Measurements from ENCODE around the gene COQ4.

Gene COQ4

DNA sequence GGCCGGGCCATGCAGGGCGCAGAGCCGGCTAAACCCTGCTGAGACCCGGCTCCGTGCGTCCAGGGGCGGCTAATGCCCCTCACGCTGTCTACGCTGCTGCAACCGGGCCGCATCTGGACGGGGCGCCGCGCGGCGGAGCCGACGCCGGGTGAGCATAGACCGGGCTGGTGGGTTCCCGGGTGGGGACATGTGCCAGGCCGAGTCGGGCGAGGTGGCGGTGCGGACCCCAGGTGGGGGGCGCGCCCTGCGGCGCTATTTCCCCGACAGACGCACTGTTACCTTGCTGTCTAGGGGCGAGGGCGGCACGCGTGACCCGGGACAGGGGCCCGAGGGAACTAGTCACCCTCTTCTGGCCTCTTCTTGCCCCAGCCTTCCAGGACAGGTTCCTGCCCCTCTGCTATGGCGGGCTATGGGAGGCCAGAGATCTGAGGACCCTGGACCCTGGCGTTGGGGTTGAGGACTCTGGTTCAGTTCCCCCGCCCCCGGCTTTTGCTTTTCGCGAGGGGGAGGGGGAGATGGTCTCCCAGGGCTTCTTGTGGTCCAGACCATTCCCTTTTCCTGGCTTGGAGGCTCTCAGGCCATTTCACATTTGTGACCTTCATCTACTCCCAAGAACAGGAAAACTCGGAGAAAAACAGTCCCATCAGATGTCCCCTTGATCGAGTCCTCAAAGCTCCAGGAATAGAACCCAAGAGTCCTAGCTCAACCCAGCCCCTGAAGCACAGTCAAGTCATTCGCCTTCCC lies 18.2 kb downstream of the COQ4 start:
- DNase-seq (ENCODE audit: low read depth in 1 of 2, low spot score in 1 of 2) = peak in 1 of 2 donors; percentile 14

- peak; percentile 13 to 37 for DNase-seq (ENCODE audit: low read depth in 1 of 2, low spot score in 1 of 2)
These were observed 18.8 kb downstream of the COQ4 start for GRCh38 chr9:128341435-128341849.

DNA sequence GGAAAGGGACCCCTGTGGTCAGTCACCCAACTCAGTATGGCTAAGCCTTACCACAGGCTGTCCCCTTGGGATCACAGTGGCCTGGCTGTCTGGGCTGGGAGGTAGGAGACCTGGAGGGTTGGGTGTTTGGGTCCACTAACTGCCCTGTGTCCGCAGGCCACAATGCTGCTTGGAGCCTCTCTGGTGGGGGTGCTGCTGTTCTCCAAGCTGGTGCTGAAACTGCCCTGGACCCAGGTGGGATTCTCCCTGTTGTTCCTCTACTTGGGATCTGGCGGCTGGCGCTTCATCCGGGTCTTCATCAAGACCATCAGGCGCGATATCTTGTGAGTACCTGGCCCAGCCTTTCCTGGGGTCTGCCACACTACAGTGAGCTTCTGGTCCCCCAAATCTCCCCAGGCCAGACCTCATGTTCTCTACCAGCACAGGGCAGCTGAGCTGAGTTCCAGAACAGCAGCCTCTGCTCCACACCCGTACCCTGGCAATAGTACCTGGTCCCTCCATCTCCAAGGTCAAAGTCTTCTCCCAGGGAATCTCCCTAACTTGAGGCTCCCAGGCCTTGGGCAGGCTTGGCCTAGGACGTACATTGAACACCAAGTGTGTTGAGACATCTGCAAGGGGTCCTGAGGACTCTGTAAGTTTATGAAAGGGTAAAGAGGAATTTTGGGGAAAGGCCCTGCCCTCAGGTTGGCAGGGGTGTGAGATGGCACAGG lies 20.5 kb downstream of the COQ4 start:
- DNase-seq (ENCODE audit: low read depth in 1 of 2, low spot score in 1 of 2) = no peak

- no peak for DNase-seq (ENCODE audit: low read depth in 1 of 2, low spot score in 1 of 2)
These were observed 21.2 kb downstream of the COQ4 start for GRCh38 chr9:128343855-128344254.

GRCh38 chr9:128344931-128345605 lies 22.4 kb downstream of the COQ4 start:
- DNase-seq (ENCODE audit: low read depth in 1 of 2, low spot score in 1 of 2) = no peak

DNA sequence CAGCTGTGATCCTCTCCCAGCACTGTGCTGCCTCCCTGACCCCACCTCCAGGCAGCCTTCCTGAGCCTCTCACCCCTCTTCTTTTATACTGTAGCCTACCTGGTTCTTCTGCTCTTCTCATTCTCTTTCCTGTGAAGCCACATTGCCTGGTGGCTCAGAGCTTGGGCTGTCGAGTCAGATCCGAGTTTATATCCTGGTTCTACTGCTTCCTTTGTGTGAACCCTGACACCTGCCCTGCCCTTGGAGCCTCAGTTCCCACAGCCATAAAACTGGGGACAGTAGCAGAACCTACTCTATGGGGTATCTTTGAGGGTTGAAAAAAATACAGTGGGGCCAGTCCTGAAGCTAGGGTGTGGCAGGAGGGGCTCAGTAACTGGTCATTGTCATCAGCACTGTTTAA lies 26.5 kb downstream of the COQ4 start:
- no peak for DNase-seq (ENCODE audit: low read depth in 1 of 2, low spot score in 1 of 2)

GRCh38 chr9:128349772-128350171 lies 27.1 kb downstream of the COQ4 start:
- DNase-seq (ENCODE audit: low read depth in 1 of 2, low spot score in 1 of 2) = no peak

- no peak for DNase-seq (ENCODE audit: low read depth in 1 of 2, low spot score in 1 of 2)
These were observed 32.8 kb downstream of the COQ4 start for GRCh38 chr9:128355451-128355850.

- no peak for DNase-seq (ENCODE audit: low read depth in 1 of 2, low spot score in 1 of 2)
These were observed 35.5 kb downstream of the COQ4 start for GRCh38 chr9:128358090-128358489.

DNA sequence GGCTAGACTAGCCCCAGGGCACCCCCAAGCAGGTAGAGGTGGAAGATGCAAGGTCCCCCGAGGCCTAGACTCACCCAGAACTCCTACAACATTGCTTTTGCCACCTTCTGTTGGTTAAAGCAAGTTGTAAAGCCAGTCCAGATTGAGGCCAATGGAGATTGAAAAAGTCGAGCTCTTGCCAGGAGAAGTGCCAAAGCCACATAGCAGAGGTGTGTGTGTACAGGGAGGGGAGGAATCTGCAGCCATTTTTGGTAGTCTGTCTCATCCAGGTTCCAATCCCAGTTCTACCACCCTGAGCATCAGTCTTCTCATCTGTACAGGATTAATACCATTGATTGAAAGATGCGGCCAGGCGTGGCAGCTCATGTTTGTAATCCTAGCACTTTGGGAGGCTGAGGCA lies 36.2 kb downstream of the COQ4 start:
- DNase-seq (ENCODE audit: low read depth in 1 of 2, low spot score in 1 of 2) = no peak

GRCh38 chr9:128360826-128361225 lies 38.2 kb downstream of the COQ4 start:
- DNase-seq (ENCODE audit: low read depth in 1 of 2, low spot score in 1 of 2) = no peak

DNA sequence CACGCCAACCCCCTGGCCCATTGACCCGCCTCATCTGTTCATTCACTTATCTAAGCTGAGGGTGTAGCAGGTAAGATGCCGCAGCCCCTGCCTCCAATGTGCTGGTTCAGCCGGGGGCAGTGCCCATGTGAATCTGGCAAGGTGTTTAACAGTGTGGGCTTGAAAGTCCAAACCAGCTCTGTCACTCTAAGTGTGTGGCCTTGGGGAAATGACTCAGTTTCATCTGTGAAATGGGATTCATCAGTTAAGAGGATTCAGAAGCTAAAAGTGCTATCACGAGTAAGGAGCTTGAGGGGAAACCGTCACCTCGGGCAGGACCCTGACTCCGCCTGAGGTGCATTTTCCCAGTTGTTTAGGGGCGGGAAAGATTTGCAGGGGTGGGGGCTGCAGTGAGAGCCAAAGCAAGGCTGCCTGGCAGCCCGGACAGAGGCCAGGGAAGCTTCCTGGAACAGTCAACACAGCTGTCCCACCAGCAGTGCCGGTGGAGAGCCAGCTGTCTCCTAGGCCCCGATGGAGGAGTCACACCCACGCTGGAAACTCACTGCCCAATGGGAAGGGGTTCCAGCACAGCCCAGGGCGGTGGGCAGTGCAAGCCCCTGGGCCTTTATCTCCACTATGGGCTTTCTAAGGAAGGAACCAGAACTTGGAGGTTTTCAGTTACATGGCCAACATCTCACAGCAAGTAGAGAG lies 38.8 kb downstream of the COQ4 start:
- no peak for DNase-seq (ENCODE audit: low read depth in 1 of 2, low spot score in 1 of 2)

GRCh38 chr9:128361986-128362646 lies 39.5 kb downstream of the COQ4 start:
- peak; percentile 39 to 40 for DNase-seq (ENCODE audit: low read depth in 1 of 2, low spot score in 1 of 2)

GRCh38 chr9:128362774-128363173 lies 40.1 kb downstream of the COQ4 start:
- DNase-seq (ENCODE audit: low read depth in 1 of 2, low spot score in 1 of 2) = no peak

- no peak for DNase-seq (ENCODE audit: low read depth in 1 of 2, low spot score in 1 of 2)
These were observed 42.9 kb downstream of the COQ4 start for GRCh38 chr9:128365525-128365924.

DNA sequence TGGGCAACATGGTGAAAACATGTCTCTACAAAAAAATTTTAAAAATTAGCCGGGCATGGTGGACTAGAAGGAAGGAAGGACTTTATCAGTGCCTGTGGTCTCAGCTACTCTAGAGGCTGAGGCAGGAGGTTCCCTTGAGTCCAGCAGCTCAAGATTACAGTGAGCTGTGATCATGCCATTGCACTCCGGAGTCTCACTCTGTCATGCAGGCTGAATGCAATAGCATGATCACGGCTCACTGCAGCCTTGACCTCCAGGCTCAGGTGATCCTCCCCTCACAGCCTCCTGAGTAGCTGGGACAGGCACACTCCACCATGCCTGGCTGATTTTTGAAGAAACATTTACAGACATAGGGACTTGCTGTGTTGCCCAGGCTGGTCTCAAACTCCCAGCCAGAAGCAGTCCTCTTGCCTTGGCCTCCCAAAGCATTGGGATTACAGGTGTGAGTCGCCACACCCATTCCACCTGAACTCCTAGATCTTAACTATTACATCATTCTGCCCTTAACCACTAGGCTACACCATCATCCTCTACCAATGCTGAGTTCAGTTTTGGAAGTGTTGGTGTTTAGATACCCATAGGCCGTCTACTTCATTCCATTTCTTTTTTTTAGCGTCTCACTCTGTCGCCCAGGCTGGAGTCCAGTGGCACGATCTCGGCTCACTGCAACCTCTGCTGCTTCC lies 46.5 kb downstream of the COQ4 start:
- DNase-seq (ENCODE audit: low read depth in 1 of 2, low spot score in 1 of 2) = no peak

- DNase-seq (ENCODE audit: low read depth in 1 of 2, low spot score in 1 of 2) = no peak
These were observed 47.7 kb downstream of the COQ4 start for GRCh38 chr9:128370367-128370751.

- peak; percentile 92 for DNase-seq (ENCODE audit: low read depth in 1 of 2, low spot score in 1 of 2)
These were observed 48.4 kb downstream of the COQ4 start, which contains the start of gene URM1 for GRCh38 chr9:128370752-128371629. Gene URM1 (plus strand): TSS chr9:128371374. CDS start chr9:128371381, 7 bp downstream.

DNA sequence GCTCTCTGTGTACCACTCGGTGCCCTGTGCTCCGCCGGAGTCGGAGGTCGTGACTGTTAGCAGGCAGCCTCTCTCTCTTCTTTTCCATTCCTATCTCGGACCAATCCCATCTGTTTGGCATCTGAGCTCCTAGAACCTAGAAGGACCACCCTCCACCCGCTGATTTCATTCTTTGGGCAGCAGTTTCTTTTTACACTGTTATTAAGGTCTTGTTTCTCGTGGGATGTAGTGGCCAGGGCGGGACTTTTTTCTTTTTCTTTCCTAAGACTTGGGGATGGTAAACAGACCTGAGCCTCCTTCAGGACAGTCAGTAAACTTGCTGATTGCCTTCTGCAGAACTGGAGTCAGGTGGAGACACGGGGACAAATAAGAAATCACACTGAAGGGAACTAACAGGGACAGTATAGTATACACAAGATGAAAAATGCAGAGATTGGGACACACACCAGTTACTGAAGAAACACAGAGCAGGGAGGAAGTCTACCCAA lies 49.0 kb downstream of the COQ4 start:
- no peak for DNase-seq (ENCODE audit: low read depth in 1 of 2, low spot score in 1 of 2)
